SIG-M5 (cell line): ENCODE measurements around the gene ARHGAP15.

ENCODE experiments used
- DNase-seq: peaks from one replicate; lab custom pipeline; 2025; lab: John Stamatoyannopoulos, UW

Gene ARHGAP15

GRCh38 chr2:143581134-143581533 is 451.9 kb downstream of the ARHGAP15 start:
- no peak for DNase-seq

GRCh38 chr2:143582046-143582747 is 453.0 kb downstream of the ARHGAP15 start:
- no peak for DNase-seq

GRCh38 chr2:143584936-143585335 is 455.7 kb downstream of the ARHGAP15 start:
- DNase-seq, result no peak

GRCh38 chr2:143586119-143586518 is 456.9 kb downstream of the ARHGAP15 start:
- no peak for DNase-seq

DNA sequence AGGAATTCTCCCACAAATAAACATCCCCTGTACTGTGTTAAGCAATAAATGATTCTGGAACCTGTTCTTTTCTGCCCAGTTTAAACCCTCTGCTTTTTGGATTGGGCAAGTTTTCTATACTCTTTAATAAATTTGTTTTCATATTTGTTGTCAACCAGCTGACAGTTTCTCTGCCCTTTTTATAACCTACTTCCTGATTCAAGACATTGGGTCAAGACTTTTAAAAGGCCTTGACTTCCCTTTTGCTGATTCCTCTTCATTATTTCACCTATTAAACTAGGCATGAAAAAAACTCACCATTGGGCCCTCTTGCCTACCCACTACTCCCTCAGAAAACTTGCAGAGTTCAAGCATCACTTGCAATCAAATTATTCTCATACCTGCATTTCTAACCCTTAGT is 459.5 kb downstream of the ARHGAP15 start:
- DNase-seq, result no peak

DNA sequence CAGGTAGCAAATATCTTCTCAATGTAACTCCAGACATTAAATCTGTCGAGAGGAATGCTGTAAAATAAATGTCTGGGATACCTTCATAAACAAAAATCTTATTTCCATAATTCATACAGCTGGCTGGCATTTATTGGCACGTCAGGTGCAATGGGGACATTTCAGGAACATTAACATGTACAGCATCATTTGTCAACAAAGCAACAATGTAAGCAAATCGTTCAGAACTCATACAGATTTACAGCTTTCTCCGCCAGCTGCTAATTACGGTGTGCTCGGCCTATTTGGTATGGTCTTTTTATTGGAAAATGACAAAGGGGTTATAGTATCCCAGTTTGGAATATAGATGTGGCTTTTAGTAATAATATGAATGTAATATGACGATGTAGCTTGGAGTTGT is 464.9 kb downstream of the ARHGAP15 start:
- no peak for DNase-seq

DNA sequence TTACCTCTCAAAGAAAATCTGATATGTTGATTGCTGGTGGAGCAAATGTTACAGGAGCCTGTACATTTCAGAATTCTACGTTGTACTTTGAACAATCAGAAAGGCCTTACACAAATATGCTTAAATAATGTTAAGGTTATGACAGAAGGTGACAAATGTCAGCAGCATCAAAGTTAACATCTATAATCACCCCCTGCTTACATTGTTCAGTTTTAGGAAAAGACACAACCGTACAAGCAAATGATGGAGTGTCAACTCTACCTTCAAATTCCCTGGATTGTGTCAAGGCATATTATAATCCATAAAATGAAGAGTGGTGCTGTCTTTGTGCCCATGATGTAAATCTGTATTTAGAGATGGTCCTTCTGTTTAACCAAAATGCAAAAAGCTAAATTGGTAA is 465.5 kb downstream of the ARHGAP15 start:
- DNase-seq, result no peak

GRCh38 chr2:143600116-143600515 is 470.9 kb downstream of the ARHGAP15 start:
- DNase-seq, result no peak

GRCh38 chr2:143601828-143602227 is 472.6 kb downstream of the ARHGAP15 start:
- DNase-seq, result no peak

- DNase-seq, result no peak
Measured at GRCh38 chr2:143603035-143603655, 473.9 kb downstream of the ARHGAP15 start.

DNA sequence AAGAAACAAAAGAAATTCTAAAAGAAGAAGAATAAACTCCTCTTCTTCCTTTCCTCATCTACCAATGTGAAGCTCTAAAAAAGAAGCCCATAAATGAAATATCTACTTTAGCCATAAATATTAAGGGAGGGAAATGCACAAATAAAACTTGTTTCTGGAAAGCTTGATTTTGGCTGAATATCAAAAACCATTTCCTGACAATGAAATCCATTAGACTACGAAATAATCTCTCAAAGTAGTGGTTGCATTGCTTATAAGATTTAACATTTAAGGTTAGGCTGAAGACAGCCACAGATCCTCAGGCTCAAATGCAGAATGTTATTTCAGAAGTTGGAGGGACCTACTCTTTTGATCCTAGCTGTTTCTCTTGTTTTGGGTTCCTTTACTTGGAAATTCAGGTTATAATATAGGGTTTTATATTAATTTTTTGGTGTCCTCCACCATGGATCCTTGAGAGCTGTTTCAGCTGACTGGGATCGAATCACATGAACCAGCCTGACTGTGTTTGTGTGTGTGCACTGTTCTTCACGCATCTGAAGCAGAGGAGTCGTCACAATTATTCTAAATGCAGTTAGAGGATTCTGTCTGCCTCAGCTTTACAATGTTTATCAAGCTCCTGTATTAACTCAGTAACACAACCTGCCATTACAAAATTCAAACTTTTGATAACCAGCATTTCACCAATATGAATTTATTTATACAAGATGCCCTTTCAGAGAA is 474.8 kb downstream of the ARHGAP15 start:
- DNase-seq, result no peak

DNA sequence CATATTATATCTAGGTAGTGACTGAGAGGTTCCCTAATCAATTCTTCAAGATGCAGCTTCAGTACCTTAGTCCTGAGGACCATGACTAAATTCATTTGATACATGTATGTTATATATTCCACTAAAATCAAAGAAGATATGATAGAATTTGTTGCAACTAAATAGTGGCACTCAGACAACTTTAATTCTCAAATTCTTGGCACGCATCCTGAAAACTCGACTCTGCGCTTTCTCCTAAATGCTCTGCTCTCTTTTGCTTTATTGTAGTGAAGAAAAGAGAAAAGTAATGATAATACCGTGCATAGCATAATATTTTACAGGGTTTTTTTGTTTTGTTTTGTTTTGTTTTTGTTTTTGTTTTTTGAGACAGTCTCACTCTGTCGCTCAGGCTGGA is 475.3 kb downstream of the ARHGAP15 start:
- no peak for DNase-seq

DNA sequence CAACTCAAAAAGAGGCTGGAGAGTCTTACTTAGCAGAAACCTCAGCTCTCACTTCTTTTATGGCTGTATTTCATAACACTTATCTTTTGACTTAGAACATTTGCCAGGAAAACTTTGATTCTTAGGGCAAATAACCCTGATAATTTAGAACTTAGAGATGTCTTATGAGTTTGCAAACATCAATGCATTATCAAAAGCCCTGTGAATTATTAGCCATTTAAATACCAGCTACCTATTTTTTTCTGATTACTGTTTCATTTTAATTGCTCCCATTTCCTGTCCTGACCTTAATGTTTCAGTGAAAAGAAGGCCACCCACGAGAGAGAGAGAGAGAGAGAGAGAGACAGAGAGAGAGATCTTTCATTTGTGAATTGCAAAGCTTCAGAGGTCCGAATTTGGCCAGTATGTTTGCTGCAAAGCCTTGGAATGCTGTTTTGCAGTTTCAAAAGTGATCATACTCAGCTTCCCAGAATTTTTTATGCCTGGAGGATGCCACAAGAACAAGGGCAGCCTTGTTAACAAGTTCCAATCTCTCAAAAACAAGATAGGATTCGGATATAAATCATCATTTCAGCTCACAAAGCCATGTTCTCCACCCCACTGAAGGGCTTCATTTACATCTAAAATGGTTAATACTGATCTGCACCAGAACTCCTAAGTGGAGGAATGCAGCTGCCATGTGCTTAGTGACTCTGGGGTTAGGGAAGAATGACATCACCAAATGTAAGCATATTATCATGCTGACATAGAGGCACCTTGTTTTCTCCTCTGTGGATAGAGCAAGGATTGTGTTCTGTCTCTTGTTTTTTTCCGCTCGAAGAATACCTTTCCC is 478.2 kb downstream of the ARHGAP15 start:
- DNase-seq, result no peak

DNA sequence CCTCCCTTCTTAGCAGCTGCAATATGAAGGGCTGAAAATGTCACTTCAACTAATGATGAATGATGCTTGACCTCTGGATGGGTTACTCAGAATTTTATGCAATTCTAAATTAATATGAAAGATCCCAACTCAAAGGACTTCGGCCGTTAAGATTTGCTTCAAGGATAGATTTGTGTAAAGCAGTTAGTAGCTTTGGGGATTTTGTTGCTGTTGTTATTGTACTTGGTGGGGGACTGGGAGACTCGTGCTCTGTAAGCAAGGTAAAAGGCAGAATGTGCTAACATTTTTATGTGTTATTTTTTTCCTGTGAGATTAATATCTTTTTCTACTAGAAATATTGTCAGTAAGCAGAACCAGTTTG is 478.8 kb downstream of the ARHGAP15 start:
- no peak for DNase-seq

GRCh38 chr2:143608758-143609157 is 479.5 kb downstream of the ARHGAP15 start:
- no peak for DNase-seq

DNA sequence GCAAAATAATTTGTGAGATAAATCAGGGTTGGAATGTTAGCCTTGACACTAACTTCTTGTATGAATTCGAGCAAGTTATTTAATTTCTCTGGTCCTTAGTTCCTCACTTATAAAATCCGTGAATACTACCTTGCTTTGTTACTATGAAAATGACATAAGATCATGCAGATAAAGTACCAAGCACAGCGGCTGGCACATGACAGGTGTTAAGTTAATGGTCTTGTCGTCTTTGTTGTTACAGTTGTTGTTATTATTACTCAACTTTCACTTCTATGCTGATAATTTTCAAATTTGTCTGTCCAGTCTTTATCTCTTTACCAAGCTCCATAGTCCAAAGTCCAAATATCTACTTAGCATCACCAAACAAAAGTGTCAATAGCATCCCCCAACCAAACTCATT is 482.1 kb downstream of the ARHGAP15 start:
- DNase-seq, result no peak

- DNase-seq, result no peak
Measured at GRCh38 chr2:143615562-143615961, 486.3 kb downstream of the ARHGAP15 start.

DNA sequence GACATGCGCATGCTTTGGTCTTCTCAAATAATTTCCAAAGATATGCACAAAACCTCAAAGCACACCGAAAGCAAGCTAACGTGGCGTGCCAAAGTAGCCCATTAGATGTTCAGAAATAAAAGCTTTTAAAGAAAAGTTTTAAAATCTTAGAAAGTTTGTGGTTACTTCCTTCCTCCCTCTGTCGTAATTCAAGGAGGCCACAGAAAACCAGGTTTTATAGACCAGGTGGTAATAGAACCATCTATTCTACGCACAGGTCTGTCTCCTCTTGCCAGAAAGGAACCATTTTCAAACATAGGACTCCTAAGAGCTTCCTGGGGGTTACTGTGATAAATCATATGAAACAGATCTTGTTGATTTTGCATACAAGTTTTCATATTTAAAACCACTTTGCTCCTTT is 487.2 kb downstream of the ARHGAP15 start:
- DNase-seq, result no peak

DNA sequence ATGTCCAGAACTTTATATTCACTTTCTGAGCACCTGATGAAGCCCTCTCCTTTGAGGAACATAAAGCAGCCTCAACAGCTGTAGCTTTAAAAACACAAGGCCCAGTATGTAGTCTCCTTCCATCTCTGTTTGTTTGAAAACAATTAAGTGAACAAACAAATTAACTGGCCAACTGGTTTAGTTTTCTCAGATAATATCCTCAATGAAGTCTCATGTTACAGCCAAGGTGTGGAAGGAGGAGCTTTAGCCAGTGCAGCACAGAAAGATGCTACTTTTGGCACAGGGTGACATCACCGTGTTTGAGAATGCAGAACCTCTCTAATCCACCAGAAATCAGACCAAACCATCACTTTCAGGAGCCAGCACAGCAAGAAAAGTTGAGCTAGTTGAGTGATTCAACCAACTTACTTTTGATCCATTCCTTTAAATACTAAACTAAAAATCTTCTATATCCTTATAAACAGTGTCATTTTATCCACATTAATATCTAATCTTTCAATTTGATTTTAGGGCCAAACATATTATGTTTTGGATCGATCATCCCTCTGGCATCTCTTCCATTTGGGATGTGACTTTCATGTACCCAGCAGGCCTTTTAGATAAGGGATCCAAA is 488.7 kb downstream of the ARHGAP15 start:
- no peak for DNase-seq

- no peak for DNase-seq
Measured at GRCh38 chr2:143622106-143622505, 492.9 kb downstream of the ARHGAP15 start.

DNA sequence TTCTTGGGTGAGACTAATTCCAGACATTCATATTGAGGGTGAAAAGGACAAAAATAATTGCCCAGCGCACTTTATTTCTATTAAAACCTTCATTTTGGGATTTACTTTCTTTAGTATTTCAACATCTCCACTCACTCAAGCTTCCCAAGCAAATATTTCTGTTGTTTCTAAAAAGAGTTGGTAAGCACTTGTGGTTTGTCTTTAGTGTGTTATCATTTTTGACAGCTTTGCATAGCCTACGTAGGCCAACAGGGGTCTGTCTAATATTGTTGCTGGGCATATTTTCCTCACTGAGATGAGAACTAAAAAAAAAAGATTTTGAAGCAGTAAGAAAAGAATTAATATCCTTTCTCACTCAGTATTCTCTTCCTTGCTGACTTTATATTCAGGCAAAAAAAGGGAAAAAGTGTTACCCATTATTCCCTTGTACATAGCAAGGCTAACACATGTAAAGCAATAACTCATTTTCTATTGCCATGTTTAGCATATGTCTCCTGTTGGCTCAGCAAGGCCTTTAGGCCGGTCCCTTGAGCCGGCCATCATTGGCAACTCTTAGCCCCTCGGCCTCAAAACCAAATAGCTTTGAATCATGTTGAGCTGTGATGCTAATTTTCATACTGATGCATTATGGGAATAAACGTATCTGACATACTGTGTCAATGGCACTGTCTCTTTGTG is 494.2 kb downstream of the ARHGAP15 start:
- DNase-seq, result no peak

DNA sequence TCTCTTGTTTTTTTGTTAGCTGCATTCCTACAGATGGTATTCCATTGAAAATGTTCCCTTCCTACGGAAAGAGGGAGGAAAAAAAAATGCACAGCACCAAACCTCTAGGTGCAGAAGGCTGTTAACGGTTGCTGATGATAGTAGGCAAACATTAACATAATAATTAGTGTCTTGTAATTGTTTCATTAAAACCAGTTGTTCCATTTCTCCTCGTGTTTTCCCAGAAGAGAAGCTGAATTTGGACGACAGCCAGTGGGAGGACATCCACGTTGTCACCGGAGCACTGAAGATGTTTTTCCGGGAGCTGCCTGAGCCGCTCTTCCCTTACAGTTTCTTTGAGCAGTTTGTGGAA is 494.7 kb downstream of the ARHGAP15 start:
- no peak for DNase-seq
